ENCODE results near the gene SMYD3. TPM values are rescaled to one million over a fixed set of nuclear protein-coding genes. Genes with fewer than 3 reads are reported as not detected.
A peak's percentile ranks its signal among the peaks of the same experiment; 100 is the strongest.

Gene SMYD3
- total and polyA plus RNA-seq, 2 of the 13 experiments (the other 11 are each of a cell fraction or from before 2014, with no cell fraction given): 27.7 to 35.8 TPM

GRCh38 chr1:246122071-246122470 lies 385.0 kb downstream of the SMYD3 start:
- no peak overlapping the region for H3K4me2 ChIP-seq (ENCODE audit: low read depth, low read length)
- H3K79me2 ChIP-seq (ENCODE audit: insufficient read depth, low read length): no peaks in the 10 kb centered on the region
- H3K9ac ChIP-seq (ENCODE audit: insufficient read depth, low read depth, low read length): no peak overlapping the region
- peak; percentile 3 for DNase-seq (ENCODE audit: low spot score)
- H3K4me3 ChIP-seq (replicated peaks in 1 of 3; ENCODE audit: insufficient read depth in 1 of 3, low read depth in 2 of 3, low read length in 3 of 3): no peak overlapping the region
- FAIRE-seq: no peak
- ATAC-seq: no peak
- H2AFZ ChIP-seq (ENCODE audit: low read length): no peak overlapping the region
- no peaks in the 10 kb centered on the region for H4K20me1 ChIP-seq (ENCODE audit: insufficient read depth, low read length)
- ChIA-PET POLR2A (no interaction called here), CTCF (ENCODE audit: low intra/inter-chr PET ratio, low total read pairs) (no interaction called here)
- no TSS peak for BruUV-seq (replicated peaks)
- no peak for TF ChIP-seq SIN3A (IDR thresholded peaks at IDR 0.05; ENCODE audit: borderline replicate concordance, low read depth, low read length)
- TF ChIP-seq MAF1 (CRISPR knock-in tag; IDR thresholded peaks at IDR 0.05; ENCODE audit: borderline replicate concordance): no peak
- no peak for TF ChIP-seq KLF6 (CRISPR knock-in tag; IDR thresholded peaks at IDR 0.05)
- TF ChIP-seq, protein P1, sequence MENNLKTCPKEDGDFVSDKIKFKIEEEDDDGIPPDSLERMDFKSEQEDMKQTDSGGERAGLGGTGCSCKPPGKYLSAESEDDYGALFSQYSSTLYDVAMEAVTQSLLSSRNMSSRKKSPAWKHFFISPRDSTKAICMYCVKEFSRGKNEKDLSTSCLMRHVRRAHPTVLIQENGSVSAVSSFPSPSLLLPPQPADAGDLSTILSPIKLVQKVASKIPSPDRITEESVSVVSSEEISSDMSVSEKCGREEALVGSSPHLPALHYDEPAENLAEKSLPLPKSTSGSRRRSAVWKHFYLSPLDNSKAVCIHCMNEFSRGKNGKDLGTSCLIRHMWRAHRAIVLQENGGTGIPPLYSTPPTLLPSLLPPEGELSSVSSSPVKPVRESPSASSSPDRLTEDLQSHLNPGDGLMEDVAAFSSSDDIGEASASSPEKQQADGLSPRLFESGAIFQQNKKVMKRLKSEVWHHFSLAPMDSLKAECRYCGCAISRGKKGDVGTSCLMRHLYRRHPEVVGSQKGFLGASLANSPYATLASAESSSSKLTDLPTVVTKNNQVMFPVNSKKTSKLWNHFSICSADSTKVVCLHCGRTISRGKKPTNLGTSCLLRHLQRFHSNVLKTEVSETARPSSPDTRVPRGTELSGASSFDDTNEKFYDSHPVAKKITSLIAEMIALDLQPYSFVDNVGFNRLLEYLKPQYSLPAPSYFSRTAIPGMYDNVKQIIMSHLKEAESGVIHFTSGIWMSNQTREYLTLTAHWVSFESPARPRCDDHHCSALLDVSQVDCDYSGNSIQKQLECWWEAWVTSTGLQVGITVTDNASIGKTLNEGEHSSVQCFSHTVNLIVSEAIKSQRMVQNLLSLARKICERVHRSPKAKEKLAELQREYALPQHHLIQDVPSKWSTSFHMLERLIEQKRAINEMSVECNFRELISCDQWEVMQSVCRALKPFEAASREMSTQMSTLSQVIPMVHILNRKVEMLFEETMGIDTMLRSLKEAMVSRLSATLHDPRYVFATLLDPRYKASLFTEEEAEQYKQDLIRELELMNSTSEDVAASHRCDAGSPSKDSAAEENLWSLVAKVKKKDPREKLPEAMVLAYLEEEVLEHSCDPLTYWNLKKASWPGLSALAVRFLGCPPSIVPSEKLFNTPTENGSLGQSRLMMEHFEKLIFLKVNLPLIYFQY (CRISPR knock-in tag; IDR thresholded peaks at IDR 0.05; ENCODE audit: borderline replicate concordance): no peak
- TF ChIP-seq GTF3A (CRISPR knock-in tag; conservative IDR thresholded peaks at IDR 0.05): no peak
- TF ChIP-seq MATR3 (CRISPR knock-in tag; IDR thresholded peaks at IDR 0.05): no peak
- TF ChIP-seq ZNF761 (CRISPR knock-in tag; conservative IDR thresholded peaks at IDR 0.05): no peak
- no peak for TF ChIP-seq ZBTB3 (CRISPR knock-in tag; IDR thresholded peaks at IDR 0.05; ENCODE audit: borderline replicate concordance, low read depth)
- TF ChIP-seq ZNF839 (CRISPR knock-in tag; IDR thresholded peaks at IDR 0.05; ENCODE audit: borderline replicate concordance): no peak
- TF ChIP-seq, protein P2, sequence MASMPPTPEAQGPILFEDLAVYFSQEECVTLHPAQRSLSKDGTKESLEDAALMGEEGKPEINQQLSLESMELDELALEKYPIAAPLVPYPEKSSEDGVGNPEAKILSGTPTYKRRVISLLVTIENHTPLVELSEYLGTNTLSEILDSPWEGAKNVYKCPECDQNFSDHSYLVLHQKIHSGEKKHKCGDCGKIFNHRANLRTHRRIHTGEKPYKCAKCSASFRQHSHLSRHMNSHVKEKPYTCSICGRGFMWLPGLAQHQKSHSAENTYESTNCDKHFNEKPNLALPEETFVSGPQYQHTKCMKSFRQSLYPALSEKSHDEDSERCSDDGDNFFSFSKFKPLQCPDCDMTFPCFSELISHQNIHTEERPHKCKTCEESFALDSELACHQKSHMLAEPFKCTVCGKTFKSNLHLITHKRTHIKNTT (CRISPR knock-in tag; IDR thresholded peaks at IDR 0.05): no peak
- TF ChIP-seq, protein P3, sequence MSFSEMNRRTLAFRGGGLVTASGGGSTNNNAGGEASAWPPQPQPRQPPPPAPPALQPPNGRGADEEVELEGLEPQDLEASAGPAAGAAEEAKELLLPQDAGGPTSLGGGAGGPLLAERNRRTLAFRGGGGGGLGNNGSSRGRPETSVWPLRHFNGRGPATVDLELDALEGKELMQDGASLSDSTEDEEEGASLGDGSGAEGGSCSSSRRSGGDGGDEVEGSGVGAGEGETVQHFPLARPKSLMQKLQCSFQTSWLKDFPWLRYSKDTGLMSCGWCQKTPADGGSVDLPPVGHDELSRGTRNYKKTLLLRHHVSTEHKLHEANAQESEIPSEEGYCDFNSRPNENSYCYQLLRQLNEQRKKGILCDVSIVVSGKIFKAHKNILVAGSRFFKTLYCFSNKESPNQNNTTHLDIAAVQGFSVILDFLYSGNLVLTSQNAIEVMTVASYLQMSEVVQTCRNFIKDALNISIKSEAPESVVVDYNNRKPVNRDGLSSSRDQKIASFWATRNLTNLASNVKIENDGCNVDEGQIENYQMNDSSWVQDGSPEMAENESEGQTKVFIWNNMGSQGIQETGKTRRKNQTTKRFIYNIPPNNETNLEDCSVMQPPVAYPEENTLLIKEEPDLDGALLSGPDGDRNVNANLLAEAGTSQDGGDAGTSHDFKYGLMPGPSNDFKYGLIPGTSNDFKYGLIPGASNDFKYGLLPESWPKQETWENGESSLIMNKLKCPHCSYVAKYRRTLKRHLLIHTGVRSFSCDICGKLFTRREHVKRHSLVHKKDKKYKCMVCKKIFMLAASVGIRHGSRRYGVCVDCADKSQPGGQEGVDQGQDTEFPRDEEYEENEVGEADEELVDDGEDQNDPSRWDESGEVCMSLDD (CRISPR knock-in tag; IDR thresholded peaks at IDR 0.05; ENCODE audit: borderline replicate concordance): no peak
- TF ChIP-seq GATAD2A (CRISPR knock-in tag; IDR thresholded peaks at IDR 0.05): no peak
- no peak for TF ChIP-seq ZNF652 (CRISPR knock-in tag; IDR thresholded peaks at IDR 0.05; ENCODE audit: borderline replicate concordance, low read depth)
- TF ChIP-seq ZFP36 (IDR thresholded peaks at IDR 0.05; ENCODE audit: borderline replicate concordance, low read depth, low read length, partially characterized antibody): no peak
- no peak for TF ChIP-seq ZBTB7A (CRISPR knock-in tag; IDR thresholded peaks at IDR 0.05)
- TF ChIP-seq, protein P4, sequence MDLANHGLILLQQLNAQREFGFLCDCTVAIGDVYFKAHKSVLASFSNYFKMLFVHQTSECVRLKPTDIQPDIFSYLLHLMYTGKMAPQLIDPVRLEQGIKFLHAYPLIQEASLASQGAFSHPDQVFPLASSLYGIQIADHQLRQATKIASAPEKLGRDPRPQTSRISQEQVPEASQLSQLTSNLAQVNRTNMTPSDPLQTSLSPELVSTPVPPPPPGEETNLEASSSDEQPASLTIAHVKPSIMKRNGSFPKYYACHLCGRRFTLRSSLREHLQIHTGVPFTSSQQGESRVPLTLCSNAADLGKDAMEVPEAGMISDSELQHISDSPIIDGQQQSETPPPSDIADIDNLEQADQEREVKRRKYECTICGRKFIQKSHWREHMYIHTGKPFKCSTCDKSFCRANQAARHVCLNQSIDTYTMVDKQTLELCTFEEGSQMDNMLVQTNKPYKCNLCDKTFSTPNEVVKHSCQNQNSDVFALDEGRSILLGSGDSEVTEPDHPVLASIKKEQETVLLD (CRISPR knock-in tag; IDR thresholded peaks at IDR 0.05; ENCODE audit: low read depth): no peak
- in situ Hi-C loops (cut with HindIII; ENCODE audit: extremely low pct_ligation_motif_present, low pct_unique_long_range_greater_than_20kb): no loop called here
- H3K36me3 ChIP-seq (replicated peaks in 1 of 2; ENCODE audit: control insufficient read depth in 1 of 2, insufficient read depth in 2 of 2, low read length in 2 of 2): no peaks in the 10 kb centered on the region
- H3K27me3 ChIP-seq (ENCODE audit: control insufficient read depth in 1 of 2, insufficient read depth in 2 of 2, low read length in 2 of 2): no peaks in the 10 kb centered on the region
- peaks cover 11% of the 10 kb centered on the region for H3K4me1 ChIP-seq (ENCODE audit: insufficient read depth, low read length)
- H3K27ac ChIP-seq (ENCODE audit: extremely low read length, insufficient read depth, low read length): no peak overlapping the region
- intact Hi-C loops (cut with micrococcal nuclease; ENCODE audit: unreplicated experiment): no loop called here
- WGBS (ENCODE audit: low lambda C conversion rate): 97% methylated on average over 3 of the region's 3 CpGs
- H3K9me3 ChIP-seq (ENCODE audit: low read length): no peaks in the 10 kb centered on the region
